HG03045 (cell line): Measurements from ENCODE around the gene CRELD1.

Experiments
- ATAC-seq: cut with Tn5 transposase; IDR thresholded peaks from one replicate; pipeline ENCODE4 v1.9.1; 2021; ENCODE audit warnings: mild to moderate bottlenecking, moderate library complexity; ENCODE audit not compliant: unreplicated experiment

The CRELD1 gene

GRCh38 chr3:9951962-9952805 is 18.6 kb downstream of the CRELD1 start, which contains the start of gene PRRT3:
Gene PRRT3 (minus strand): TSS chr3:9952408. CDS start chr3:9950115, 2,293 bp downstream.
- peak; percentile 69 for ATAC-seq

DNA sequence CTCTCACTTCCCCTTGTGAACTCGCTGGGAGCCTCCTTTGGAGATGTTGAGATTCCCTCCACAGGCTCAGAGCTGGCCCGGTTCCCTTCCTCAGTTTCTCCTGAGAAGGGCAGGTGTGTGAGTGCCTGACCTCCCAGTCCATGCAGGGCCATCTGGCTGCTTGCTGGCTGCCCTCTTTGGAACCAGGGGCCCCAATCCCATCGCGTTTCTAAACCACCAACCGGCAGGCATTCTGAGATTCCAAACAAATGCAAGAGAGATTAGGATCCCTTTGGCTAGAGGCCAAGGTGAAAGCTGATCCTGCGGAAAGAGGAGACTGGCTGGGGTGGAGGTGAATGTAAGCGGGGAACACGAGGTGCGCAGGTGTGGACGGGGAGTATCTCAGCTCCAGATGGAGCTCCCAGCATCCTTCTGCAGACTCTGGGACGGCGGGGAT is 21.5 kb downstream of the CRELD1 start:
- ATAC-seq, result no peak

DNA sequence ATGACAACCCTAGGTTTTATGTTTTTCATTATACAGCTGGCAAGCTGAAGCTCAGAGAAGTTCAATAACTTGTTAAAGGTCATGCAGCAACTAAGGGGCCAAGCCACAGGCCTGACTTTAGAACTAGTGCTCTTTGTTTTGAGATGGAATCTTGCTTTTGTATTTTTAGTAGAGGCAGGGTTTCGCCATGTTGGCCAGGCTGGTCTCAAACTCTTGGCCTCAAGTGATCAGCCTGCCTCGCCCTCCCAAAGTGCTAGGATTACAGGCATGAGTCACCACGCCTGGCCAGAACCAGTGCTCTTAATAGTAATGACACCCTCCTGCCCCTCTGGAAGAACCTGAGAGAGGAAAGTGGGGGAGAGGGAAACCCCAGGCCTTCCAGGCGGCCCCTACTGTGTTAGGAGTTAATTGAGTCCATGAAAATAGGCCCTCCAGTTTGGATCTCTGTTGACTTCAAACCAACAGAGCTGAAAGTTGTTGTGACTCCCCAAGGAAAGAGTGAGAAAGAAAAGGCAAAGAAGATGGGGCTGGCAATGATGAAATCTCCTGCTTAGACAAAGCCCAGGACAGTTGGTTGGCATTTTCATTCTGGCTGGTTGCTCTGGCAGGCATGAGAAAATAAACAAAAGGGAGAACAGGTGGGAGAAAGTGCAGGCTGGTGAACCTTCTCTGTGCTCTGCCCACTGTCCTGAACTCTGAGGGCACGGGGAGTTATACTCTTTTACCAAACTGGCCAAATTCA is 22.1 kb downstream of the CRELD1 start:
- no peak for ATAC-seq

DNA sequence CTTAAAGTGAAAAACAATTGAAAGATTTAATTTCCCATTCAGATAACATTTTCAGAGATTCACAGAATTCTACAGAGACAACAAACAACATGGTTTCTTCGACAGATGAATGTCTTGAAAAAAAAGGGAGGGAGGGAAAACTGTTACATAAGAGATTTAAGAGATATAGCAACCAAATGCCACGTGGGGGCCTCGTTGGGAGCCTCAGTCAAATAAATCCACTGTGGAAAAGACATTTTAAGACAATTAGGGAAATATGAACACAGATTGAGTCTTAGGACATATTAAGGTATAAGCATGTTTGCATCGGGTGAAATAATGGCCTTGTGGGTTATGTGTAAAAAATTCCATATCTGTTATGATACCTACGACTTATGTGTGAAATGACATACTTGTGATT is 23.6 kb downstream of the CRELD1 start:
- ATAC-seq, result no peak

DNA sequence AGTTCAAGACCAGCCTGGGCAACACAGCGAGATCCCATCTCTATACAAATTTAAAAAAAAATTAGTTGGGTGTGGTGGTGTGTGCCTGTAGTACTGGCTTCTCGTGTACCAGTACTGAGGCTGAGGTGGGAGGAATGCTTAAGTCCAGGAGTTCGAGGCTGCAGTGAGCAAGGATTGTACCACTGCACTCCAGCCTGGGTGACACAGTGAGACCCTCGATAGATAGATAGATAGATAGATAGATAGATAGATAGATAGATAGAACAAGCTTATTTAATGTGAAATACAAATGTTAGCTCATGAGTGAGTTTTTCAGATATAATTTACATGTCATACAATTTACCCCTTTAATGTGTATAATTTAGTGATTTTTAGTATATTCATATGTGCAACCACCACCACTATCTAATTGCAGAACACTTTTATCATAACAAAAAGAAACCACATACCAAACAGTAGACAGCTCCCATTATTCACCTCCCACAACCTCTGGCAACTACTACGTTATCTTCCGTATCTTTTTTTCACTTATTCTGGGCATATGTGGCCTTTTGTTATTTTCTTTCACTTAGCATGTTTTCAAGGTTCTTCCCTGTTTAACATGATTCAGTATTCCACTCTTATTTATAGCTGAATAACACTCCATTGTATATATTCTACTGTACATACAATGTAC is 31.7 kb downstream of the CRELD1 start:
- no peak for ATAC-seq

GRCh38 chr3:9966841-9967240 is 33.2 kb downstream of the CRELD1 start:
- no peak for ATAC-seq

DNA sequence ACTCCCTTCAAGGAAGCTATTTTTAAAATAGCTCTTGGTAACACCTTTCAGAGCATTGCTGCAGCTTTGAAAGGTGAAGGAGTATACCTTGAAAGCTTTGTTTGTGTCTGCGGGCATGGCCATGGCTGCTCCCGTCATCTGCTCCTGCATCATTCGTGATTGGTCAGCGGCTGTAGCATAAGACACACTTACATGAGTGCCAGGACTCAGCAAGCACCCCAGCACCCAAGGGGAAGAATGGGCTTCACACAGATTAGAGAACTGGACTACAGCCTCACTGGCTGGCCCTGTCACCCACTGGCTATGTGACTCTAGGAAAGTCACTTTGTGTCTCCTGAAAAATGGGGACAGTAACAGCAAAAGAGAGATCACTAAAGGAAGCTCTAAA is 36.0 kb downstream of the CRELD1 start:
- no peak for ATAC-seq

DNA sequence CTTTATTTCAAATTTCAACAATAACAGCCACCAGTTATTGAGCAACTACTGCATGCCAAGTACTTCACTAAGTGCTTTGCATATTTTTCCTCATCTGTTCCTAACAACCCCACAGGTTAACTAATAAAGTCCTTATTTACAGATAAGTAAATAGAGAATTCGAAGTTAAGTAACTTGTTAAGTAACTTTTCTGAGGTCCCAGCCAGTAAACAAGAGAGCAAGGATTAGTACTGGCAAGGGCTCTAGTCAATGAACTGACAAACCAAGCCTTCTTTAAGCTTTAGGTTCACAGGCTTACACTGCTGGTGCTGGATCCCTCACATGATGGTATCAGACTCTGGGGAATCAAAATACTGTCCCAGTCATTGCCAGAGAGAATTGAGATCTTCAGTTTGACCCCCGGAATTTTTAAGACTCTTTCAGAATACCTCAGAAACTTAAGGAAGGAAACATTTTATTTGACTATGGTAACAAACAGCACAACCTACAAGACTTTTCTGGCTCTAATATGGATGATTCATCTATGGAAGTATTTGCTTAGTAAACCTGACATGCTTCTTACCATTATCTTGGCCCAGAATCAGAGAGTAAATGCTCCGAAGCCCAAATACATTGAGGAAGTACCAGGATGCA is 36.5 kb downstream of the CRELD1 start:
- no peak for ATAC-seq

GRCh38 chr3:9976721-9977709 is 43.4 kb downstream of the CRELD1 start:
- no peak for ATAC-seq

DNA sequence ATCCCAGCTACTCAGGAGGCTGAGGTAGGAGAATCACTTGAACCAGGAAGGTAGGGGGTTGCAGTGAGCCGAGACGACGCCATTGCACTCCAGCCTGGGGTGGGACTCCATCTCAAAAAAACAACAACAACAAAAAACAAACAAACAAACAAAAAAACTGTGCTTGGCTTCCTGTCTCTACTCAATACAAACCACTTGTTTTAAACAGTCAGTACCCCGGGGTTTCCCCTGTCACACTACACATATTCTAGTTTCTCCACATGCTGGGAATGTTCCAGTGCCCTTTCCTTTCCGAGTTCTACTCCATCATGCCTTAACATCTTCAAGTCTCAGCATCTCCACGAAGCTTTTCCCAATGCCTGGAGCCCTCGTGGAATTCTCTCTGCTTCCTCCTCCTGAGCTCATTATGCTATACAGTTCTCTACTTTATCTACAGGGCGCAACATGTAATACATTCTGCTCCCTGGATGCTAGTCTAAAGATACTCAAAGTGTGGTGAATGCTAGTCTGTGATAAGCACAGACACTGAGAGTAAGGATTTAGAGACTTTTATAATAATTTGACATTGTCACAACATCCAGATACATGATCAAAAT is 45.2 kb downstream of the CRELD1 start:
- no peak for ATAC-seq

DNA sequence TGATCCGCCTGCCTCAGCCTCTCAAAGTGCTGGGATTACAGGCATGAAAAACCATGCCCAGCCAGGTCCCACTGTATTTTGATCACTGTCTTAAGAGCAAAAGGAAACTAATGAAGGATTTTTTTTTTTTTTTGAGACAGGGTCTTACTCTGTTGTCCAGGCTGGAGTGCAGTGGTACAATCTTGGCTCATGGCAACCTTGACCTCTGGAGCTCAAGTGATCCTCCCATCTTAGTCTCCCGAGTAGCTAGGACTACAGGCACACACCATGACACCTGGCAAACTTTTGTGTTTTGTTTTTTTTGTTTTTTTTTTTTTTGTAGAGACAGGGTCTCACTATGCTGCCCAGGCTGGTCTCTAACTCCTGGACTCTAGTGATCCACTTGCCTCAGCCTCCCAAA is 46.6 kb downstream of the CRELD1 start:
- no peak for ATAC-seq

- ATAC-seq, result peak; percentile 26
Measured at GRCh38 chr3:9986230-9986725, 52.6 kb downstream of the CRELD1 start.

GRCh38 chr3:9994086-9994844 is 60.6 kb downstream of the CRELD1 start:
- ATAC-seq, result no peak
